MCF 10A (cell line): Measurements from ENCODE around the gene AP3D1. TPM values are rescaled to one million over a fixed set of nuclear protein-coding genes. Genes with fewer than 3 reads are reported as not detected.

Experiments
- BruUV-seq: library from RNA; stranded (reverse); fragments of 400-500 nt; replicated peaks from 2 replicates; lab custom pipeline; 2021; lab: Mats Ljungman, UMichigan
- CTCF ChIA-PET: fragments of 300-600 bp; sonication (Branson Sonifier 250); formaldehyde crosslinking; extraction: SDS; loops from one replicate; lab custom pipeline; 2021; ENCODE audit warnings: antibody characterized with exemption, inconsistent platforms; lab: Yijun Ruan, JAX
- POLR2A ChIA-PET: fragments of 300-600, 350-650 bp; sonication (Branson Sonifier 250); formaldehyde crosslinking; extraction: SDS; loops from one replicate; lab custom pipeline; 2020; ENCODE audit warnings: antibody characterized with exemption, inconsistent platforms; lab: Yijun Ruan, JAX
- DNase-seq: peaks from one replicate; pipeline ENCODE4 v3.0.0-alpha.2; 2018; ENCODE audit not compliant: unreplicated experiment
- H3K27ac Mint-ChIP-seq: one replicate; pipeline ENCODE4 v1.8.0; 2022; ENCODE audit warnings: mild to moderate bottlenecking, low read depth, mixed read lengths; ENCODE audit not compliant: unreplicated experiment
- H3K27me3 Mint-ChIP-seq: one replicate; pipeline ENCODE4 v1.8.0; 2022; ENCODE audit warnings: mixed read lengths; ENCODE audit not compliant: insufficient read depth, unreplicated experiment
- H3K36me3 Mint-ChIP-seq: one replicate; pipeline ENCODE4 v1.8.0; 2022; ENCODE audit warnings: mild to moderate bottlenecking, moderate library complexity, mixed read lengths; ENCODE audit not compliant: insufficient read depth, unreplicated experiment
- H3K4me1 Mint-ChIP-seq: one replicate; pipeline ENCODE4 v1.8.0; 2022; ENCODE audit warnings: mixed read lengths; ENCODE audit not compliant: insufficient read depth, unreplicated experiment
- H3K4me3 Mint-ChIP-seq: one replicate; pipeline ENCODE4 v1.8.0; 2022; ENCODE audit warnings: mild to moderate bottlenecking, moderate library complexity, mixed read lengths; ENCODE audit not compliant: unreplicated experiment
- H3K9me3 Mint-ChIP-seq: one replicate; pipeline ENCODE4 v1.8.0; 2022; ENCODE audit warnings: mixed read lengths; ENCODE audit not compliant: unreplicated experiment
- intact Hi-C: fragments of 100-400 bp; cut with micrococcal nuclease; formaldehyde crosslinking; loops from 2 replicates; pipeline ENCODE4 v1.14.1; 2022
- total RNA-seq: library from RNA; stranded (reverse); gene quantifications from 2 replicates; pipeline ENCODE4 v1.2.3, GENCODE V29; 2022
- TF ChIP-seq, protein P1 (sequence below): fragments of 200-600 bp; IDR thresholded peaks from one replicate; pipeline ENCODE4 v1.8.0; 2022; ENCODE audit warnings: antibody characterized with exemption, mild to moderate bottlenecking; ENCODE audit not compliant: unreplicated experiment

The AP3D1 gene
- total RNA-seq, 1 experiment from 2014 or later: 181 TPM

DNA sequence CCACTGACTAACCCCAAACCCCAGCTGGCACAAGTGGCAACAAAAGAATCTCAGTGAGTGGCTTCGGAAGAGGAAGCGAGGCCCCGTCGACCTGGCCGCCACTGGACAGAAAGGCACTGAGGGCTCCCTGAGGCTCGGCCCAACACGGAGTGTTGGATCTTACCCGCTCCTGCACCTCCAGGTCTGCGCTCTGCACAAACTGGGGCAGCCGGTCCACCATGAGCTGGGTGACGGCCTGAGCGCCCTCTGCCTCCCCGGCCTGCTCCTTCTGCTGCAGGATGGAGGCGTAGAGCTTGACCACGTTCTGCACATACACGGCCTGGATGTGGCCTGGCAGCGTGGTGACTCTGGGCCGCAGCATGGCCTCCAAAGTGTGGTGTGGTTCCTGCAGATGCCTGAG is 32.9 kb downstream of the AP3D1 start:
- Mint-ChIP-seq H3K9me3 (no peaks in the 10 kb centered on the region), H3K4me3 (no peak overlapping the region), H3K27me3 (no peaks in the 10 kb centered on the region), H3K27ac (no peak overlapping the region), H3K4me1 (peaks cover 7% of the 10 kb centered on the region), H3K36me3 (peaks cover 95% of the 10 kb centered on the region)
- ChIA-PET CTCF (interaction anchor here (0.5 kb wide), 1 partner anchor 179 kb away, joined by 3 read pairs; no protein-coding TSS in a partner anchor), POLR2A (no interaction called here)
- BruUV-seq: no TSS peak
- DNase-seq: no peak
- intact Hi-C loops: no loop called here
- TF ChIP-seq, protein P1, sequence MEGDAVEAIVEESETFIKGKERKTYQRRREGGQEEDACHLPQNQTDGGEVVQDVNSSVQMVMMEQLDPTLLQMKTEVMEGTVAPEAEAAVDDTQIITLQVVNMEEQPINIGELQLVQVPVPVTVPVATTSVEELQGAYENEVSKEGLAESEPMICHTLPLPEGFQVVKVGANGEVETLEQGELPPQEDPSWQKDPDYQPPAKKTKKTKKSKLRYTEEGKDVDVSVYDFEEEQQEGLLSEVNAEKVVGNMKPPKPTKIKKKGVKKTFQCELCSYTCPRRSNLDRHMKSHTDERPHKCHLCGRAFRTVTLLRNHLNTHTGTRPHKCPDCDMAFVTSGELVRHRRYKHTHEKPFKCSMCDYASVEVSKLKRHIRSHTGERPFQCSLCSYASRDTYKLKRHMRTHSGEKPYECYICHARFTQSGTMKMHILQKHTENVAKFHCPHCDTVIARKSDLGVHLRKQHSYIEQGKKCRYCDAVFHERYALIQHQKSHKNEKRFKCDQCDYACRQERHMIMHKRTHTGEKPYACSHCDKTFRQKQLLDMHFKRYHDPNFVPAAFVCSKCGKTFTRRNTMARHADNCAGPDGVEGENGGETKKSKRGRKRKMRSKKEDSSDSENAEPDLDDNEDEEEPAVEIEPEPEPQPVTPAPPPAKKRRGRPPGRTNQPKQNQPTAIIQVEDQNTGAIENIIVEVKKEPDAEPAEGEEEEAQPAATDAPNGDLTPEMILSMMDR: no peak

DNA sequence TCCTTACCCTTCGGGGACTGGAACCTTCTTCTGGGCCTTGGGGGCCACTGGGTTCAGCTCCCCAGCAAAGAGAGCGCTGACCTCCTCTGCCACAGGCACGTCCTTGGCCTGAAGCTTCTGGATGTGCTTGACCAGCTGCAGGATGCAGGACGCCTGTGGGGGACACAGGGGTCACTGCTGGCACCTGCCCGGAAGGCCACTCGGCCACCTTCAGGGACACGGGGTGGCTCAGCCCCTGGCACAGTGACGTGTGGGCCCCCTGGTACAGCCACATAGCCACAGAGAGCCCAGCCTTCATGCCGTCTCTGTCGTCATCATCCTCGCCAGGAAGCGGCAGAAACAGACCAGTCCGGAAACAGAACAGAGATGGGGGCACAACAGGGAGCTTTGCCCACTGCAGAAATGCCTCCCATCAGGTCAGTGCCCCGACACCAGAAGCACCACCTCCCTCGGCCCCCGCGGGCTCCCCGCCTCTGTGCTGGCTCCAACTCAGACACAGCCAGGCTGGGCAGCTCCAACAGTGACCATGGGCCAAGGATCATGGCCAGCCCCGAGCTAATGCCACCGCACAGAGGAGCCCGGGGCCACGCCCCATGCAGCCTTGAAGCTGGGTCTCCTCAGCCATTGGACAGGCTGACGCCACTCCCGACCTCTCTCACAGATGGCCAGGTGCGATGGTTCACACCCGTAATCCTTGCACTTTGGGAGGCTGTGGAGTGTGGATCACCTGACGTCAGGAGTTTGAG is 34.0 kb downstream of the AP3D1 start:
- TF ChIP-seq, protein P1: no peak
- BruUV-seq: no TSS peak
- H3K27ac Mint-ChIP-seq: no peak overlapping the region
- peaks cover 7% of the 10 kb centered on the region for H3K4me1 Mint-ChIP-seq
- no peaks in the 10 kb centered on the region for H3K27me3 Mint-ChIP-seq
- intact Hi-C loops: no loop called here
- peaks cover 95% of the 10 kb centered on the region for H3K36me3 Mint-ChIP-seq
- CTCF ChIA-PET: no interaction called here
- H3K4me3 Mint-ChIP-seq: no peak overlapping the region
- DNase-seq: no peak
- POLR2A ChIA-PET: no interaction called here
- H3K9me3 Mint-ChIP-seq: no peaks in the 10 kb centered on the region

DNA sequence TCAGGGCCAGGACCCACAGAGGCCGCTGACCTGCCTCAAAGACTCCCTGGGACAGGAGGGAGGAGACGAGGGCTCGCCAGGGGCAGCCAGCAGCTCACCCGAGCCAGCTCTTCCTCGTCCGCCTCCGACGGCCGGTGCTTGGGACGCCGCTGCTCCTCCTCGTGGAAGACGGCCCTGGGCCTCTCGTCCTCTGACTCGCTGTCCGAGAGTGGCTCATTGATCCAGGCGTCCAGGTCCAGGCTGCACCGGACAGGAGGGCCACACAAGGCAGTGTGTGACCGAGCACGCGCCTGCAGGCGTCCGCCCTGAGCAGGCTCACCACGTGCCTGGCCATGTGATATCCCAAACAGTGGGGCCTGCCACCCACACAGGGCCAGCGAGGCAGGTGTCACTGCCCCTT is 34.9 kb downstream of the AP3D1 start:
- intact Hi-C loops: no loop called here
- peaks cover 87% of the 10 kb centered on the region for H3K36me3 Mint-ChIP-seq
- H3K9me3 Mint-ChIP-seq: no peaks in the 10 kb centered on the region
- no peak for DNase-seq
- no peaks in the 10 kb centered on the region for H3K27me3 Mint-ChIP-seq
- ChIA-PET CTCF (interaction anchor here (0.6 kb wide), 1 partner anchor 97 kb away, joined by 5 read pairs; no protein-coding TSS in a partner anchor), POLR2A (no interaction called here)
- H3K27ac Mint-ChIP-seq: no peak overlapping the region
- TF ChIP-seq, protein P1: no peak
- no peak overlapping the region for H3K4me3 Mint-ChIP-seq
- no TSS peak for BruUV-seq
- H3K4me1 Mint-ChIP-seq: peaks cover 7% of the 10 kb centered on the region

DNA sequence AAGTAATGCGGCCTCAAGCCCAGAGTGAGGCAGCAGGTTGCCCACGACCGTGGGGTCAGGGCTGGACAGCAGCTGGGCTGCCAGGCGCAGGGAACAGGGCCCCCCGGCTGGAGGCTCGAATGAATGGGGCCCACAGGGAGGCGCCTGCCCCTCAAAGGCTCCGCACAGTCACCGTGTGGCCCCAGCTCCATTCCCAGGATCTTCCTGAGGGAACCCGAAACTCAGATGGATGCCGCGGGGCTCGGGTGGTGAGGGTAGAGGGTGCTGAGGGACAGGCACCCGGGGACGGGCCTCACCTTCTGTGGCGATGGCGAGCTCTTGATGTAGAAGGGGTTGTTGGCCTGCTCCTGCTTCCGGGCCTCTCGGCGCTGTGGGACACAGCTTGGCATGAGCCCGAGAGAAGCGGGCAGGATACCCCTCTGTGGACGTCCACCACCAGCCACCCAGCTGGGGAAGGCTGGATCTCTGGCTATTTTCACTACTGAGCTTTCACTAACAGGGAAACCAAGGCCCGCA is 35.4 kb downstream of the AP3D1 start:
- CTCF ChIA-PET: interaction anchor here (0.6 to 0.7 kb wide), 2 partner anchors 97 to 279 kb away, joined by 3 to 5 read pairs; no protein-coding TSS in a partner anchor
- TF ChIP-seq, protein P1: no peak
- DNase-seq: no peak
- peaks cover 86% of the 10 kb centered on the region for H3K36me3 Mint-ChIP-seq
- intact Hi-C loops: no loop called here
- no peak overlapping the region for H3K4me3 Mint-ChIP-seq
- POLR2A ChIA-PET: no interaction called here
- H3K4me1 Mint-ChIP-seq: peaks cover 7% of the 10 kb centered on the region
- no peaks in the 10 kb centered on the region for H3K9me3 Mint-ChIP-seq
- H3K27ac Mint-ChIP-seq: no peak overlapping the region
- no TSS peak for BruUV-seq
- H3K27me3 Mint-ChIP-seq: no peaks in the 10 kb centered on the region
